Activated CD4-positive, alpha-beta T cell treated with anti-CD3 and anti-CD28 coated beads, Interleukin-2, amount 10 ng/mL, durations not matched to agents 24 days and 14 days (primary cell): ENCODE results near the gene CTPS2. TPM values are rescaled to one million over a fixed set of nuclear protein-coding genes. Genes with fewer than 3 reads are reported as not detected.

Experiments
- DNase-seq: peaks from one replicate; pipeline ENCODE4 v3.0.0; 2022
- H3K27ac Mint-ChIP-seq: one replicate; pipeline ENCODE4 v1.8.0; 2022; ENCODE audit warnings: mild to moderate bottlenecking, mixed read lengths
- H3K27me3 Mint-ChIP-seq: one replicate; pipeline ENCODE4 v1.8.0; 2022; ENCODE audit warnings: mixed read lengths
- H3K36me3 Mint-ChIP-seq: one replicate; pipeline ENCODE4 v1.8.0; 2022; ENCODE audit warnings: low read depth, mild to moderate bottlenecking, mixed read lengths
- H3K4me1 Mint-ChIP-seq: one replicate; pipeline ENCODE4 v1.8.0; 2021; ENCODE audit warnings: mixed read lengths
- H3K4me3 Mint-ChIP-seq: one replicate; pipeline ENCODE4 v1.8.0; 2022; ENCODE audit warnings: mild to moderate bottlenecking, moderate library complexity, mixed read lengths
- H3K9me3 Mint-ChIP-seq: one replicate; pipeline ENCODE4 v1.8.0; 2021; ENCODE audit warnings: mixed read lengths
- intact Hi-C: fragments of 100-400 bp; cut with micrococcal nuclease; formaldehyde crosslinking; loops from one replicate; pipeline ENCODE4 v1.15.1; 2023
- total RNA-seq: library from RNA; stranded (reverse); gene quantifications from 2 replicates; pipeline ENCODE4 v1.2.3, GENCODE V29; 2022

The CTPS2 gene
- total RNA-seq, 1 donor from 2014 or later: 6.6 TPM

DNA sequence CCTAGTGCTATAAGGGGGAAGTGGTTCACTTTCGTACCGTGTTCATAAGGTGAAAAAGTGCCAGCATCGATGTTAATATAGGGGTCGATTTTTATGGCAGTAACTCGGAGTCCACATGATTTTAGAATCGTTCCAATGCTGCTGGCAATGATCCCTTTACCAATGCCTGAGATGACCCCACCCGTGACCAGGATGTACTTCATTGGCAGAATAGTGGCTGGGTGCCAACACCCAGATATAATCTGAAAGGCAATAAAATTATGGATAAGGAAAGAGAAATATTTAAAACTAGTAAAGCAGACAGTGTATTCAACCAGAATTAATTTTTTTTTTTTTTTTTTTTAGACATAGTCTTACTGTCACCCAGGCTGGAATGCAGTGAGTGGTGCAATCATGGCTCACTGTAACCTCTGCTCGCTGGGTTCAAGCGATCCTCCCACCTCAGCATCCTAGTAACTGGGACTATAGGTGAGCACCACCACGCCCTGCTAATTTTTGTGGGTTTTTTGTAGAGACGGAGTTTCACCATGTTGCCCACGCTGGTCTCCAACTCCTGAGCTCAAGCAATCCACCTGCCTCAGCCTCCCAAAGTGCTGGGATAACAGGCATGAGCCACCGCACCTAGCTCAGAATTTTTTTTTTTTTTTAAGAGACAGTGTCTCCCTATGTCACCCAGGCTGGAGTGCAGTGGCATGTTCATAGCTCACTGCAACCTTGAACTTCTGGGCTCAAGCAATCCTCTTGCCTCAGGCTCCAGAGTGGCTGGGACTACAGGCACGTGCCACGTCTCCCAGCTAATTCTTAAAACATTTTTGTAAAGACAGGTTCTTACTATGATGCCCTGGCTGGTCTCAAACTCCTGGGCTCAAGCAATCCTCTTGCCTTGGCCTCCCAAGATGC, 9.5 kb downstream of the CTPS2 start:
- H3K4me3 Mint-ChIP-seq: no peak overlapping the region
- H3K36me3 Mint-ChIP-seq: no peaks in the 10 kb centered on the region
- intact Hi-C loops: no loop called here

DNA sequence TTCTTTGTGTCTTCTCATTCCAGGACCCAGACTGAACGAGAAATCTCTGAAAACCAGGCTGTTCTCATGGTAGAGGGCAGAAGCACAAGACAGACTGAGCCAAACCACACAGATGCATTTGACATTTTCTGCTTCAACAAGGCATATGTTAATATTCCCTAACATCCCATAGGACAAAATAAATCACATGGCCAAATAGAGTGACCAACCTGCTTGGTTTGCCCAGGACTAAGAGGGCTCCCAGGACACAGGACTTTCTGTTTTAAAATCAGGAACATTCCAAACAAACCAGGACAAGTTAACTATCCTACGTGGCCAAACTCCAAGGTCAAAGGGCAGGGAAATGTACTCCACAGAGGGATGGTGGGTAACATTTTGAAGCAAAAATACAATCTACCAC, 11.7 kb downstream of the CTPS2 start:
- Mint-ChIP-seq H3K9me3 (no peaks in the 10 kb centered on the region), H3K4me1 (no peaks in the 10 kb centered on the region), H3K36me3 (no peaks in the 10 kb centered on the region), H3K27me3 (no peaks in the 10 kb centered on the region), H3K4me3 (no peak overlapping the region), H3K27ac (no peak overlapping the region)
- DNase-seq: no peak
- intact Hi-C loops: no loop called here

More for the DNA sequence above, 9.5 kb downstream of the CTPS2 start:
- no peaks in the 10 kb centered on the region for H3K4me1 Mint-ChIP-seq
- no peak for DNase-seq
- H3K27me3 Mint-ChIP-seq: no peaks in the 10 kb centered on the region
- no peak overlapping the region for H3K27ac Mint-ChIP-seq
- H3K9me3 Mint-ChIP-seq: no peaks in the 10 kb centered on the region

DNA sequence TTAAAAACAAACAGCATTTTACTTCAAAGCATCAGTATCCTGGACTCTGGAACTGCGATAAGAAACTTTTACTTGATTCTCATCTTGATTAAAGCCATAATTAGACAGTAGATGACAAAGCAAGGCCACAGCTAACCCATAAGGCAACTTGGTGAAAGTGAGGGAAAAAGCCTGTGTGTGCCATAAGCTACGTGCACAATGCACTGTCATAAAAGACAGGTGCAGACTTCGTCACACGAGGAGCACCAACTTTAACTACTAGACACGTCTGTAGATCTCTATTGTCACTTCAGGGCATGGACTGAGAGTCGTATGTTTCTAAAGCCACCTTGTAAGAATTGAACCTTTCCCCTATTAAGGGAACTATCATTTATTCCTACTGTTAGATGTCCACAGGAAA, 13.1 kb downstream of the CTPS2 start:
- intact Hi-C loops: loop anchor here (10.0 kb wide), 2 partner anchors 265 to 1205 kb away; partner anchors contain the start of gene PIR
- no peaks in the 10 kb centered on the region for H3K36me3 Mint-ChIP-seq
- no peaks in the 10 kb centered on the region for H3K27me3 Mint-ChIP-seq
- H3K27ac Mint-ChIP-seq: no peak overlapping the region
- DNase-seq: no peak
- H3K9me3 Mint-ChIP-seq: no peaks in the 10 kb centered on the region
- no peaks in the 10 kb centered on the region for H3K4me1 Mint-ChIP-seq
- H3K4me3 Mint-ChIP-seq: no peak overlapping the region

DNA sequence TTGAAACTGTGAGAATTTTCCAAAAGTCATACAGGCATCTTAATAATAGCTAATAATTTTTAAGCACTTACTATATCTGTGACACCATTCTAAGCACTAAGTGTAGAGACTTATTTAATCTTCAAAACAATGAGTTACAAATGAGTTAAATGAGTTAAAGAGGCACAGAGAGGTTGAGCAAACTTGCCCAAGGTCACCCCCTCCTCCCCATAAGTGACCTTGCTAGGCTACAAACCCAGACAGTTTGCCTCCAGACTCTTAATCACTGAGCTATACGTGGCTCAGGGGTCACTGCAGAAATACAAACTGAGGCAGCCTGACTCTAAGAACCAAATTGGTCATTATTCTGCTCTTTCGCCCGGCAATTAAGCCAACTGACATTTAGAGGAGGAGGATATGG, 15.5 kb downstream of the CTPS2 start:
- intact Hi-C loops: loop anchor here (10.0 kb wide), 2 partner anchors 262 to 1202 kb away; partner anchors contain the start of gene PIR
- no peak for DNase-seq
- H3K4me3 Mint-ChIP-seq: no peak overlapping the region
- no peak overlapping the region for H3K27ac Mint-ChIP-seq
- H3K4me1 Mint-ChIP-seq: no peaks in the 10 kb centered on the region
- peaks cover 2% of the 10 kb centered on the region for H3K36me3 Mint-ChIP-seq
- H3K27me3 Mint-ChIP-seq: no peaks in the 10 kb centered on the region
- no peaks in the 10 kb centered on the region for H3K9me3 Mint-ChIP-seq

DNA sequence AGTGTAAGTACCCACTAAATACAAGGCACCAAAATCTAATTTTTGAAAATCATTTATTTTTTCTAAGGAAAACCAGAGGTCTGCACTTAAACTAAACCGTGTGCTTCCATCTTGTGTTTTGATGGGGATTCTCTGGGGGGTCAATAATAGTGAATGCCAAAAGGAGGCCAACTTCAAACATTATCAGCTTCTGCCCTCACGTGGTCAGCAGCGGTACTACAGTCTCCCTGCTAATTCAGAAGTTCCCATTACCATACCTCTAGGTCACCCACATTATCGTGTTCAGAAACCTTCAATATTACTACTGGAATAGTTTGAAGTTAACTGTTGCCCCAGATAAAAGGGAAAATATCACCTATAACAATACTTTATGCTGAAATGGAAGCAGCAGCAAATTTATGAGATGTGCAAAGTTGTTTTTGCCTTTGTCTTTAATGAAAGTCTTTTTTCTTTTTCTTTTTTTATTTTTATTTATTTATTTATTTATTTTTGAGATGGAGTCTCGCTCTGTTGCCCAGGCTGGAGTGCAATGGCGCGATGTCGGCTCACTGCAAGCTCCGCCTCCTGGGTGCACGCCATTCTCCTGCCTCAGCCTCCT, 17.3 kb downstream of the CTPS2 start:
- intact Hi-C loops: loop anchor here (10.0 kb wide), 2 partner anchors 260 to 1200 kb away; partner anchors contain the start of gene PIR
- H3K27me3 Mint-ChIP-seq: no peaks in the 10 kb centered on the region
- no peak overlapping the region for H3K27ac Mint-ChIP-seq
- peak; percentile 86 for DNase-seq
- H3K4me3 Mint-ChIP-seq: no peak overlapping the region
- H3K36me3 Mint-ChIP-seq: peaks cover 2% of the 10 kb centered on the region
- H3K9me3 Mint-ChIP-seq: no peaks in the 10 kb centered on the region
- H3K4me1 Mint-ChIP-seq: no peaks in the 10 kb centered on the region

DNA sequence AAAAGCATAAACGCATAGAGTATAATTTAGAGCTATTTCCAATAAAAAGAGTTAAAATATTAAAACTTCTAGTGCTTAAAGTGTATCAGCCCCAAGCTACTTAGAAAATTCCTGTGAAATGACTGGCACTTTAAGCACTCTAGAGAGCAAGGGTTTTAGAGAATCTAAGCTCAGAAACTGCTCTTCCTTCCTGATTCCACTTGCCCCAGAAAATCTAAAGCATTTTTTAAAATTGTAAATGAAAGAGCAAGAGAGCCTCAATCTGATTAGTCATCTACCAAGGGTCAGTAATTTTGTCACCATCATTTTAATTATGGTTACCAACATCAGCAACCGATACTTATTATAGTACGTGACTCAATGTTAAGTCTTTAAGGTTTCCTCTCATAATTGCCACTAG, 25.0 kb downstream of the CTPS2 start:
- Mint-ChIP-seq H3K4me3 (no peak overlapping the region), H3K36me3 (no peaks in the 10 kb centered on the region), H3K27ac (no peak overlapping the region), H3K27me3 (no peaks in the 10 kb centered on the region), H3K9me3 (no peaks in the 10 kb centered on the region), H3K4me1 (no peaks in the 10 kb centered on the region)
- DNase-seq: no peak
- intact Hi-C loops: no loop called here

DNA sequence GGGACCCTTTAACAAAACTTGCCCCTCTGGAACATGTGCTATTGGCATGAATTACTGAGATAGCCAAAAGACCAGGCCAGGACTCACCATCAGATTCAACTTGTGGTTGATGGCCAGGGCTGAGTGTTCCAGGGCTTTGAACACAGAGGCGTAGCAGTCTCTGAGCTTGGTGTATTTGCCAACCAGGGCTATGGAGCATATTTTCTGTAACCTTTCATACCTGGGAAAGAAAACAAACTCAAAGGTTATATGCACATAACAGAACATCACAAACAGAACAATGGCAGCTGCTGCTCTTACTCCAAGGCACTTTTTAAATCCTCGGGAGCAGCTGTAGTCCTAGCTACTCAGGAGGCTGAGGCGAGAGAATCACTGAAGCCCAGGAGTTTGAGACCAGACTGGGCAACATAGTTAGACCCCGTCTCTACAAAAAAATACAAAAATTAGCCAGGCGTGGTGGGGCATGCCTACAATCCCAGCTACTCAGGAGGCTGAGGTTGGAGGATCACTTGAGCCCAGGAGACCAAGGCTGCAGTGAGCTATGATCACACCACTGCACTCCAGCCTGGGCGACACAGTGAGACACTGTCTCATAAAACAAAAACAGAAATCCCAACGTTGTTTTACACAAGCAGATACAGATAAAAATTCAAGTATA, 29.3 kb downstream of the CTPS2 start:
- Mint-ChIP-seq H3K9me3 (no peaks in the 10 kb centered on the region), H3K27ac (no peak overlapping the region), H3K4me3 (no peak overlapping the region), H3K36me3 (peaks cover 6% of the 10 kb centered on the region), H3K4me1 (no peaks in the 10 kb centered on the region), H3K27me3 (no peaks in the 10 kb centered on the region)
- DNase-seq: no peak
- intact Hi-C loops: no loop called here

DNA sequence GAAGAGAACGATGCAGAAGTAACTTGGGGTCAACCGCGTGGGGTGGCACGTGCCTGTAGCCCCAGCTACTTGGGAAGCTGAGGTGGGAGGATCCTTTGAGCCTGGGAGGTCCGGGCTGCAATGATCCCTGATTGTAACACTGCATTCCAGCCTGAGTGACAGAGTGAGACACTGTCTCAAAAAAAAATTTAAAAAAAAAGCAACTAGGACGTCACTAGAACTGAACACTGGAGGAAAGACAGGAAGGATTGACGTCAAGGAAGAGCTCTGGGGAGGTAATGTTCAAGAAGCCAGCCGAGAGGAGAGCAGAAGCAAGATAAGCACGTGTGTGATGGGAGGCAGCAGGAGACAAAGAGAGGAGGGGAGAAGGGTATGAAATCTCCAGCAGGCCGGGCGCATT, 33.8 kb downstream of the CTPS2 start:
- Mint-ChIP-seq H3K27me3 (no peaks in the 10 kb centered on the region), H3K9me3 (no peaks in the 10 kb centered on the region), H3K4me1 (no peaks in the 10 kb centered on the region), H3K4me3 (no peak overlapping the region), H3K27ac (no peak overlapping the region), H3K36me3 (peaks cover 10% of the 10 kb centered on the region)
- intact Hi-C loops: loop anchor here (10.0 kb wide), 1 partner anchor 554 kb away; the partner anchor contains the start of gene GRPR
- DNase-seq: no peak

DNA sequence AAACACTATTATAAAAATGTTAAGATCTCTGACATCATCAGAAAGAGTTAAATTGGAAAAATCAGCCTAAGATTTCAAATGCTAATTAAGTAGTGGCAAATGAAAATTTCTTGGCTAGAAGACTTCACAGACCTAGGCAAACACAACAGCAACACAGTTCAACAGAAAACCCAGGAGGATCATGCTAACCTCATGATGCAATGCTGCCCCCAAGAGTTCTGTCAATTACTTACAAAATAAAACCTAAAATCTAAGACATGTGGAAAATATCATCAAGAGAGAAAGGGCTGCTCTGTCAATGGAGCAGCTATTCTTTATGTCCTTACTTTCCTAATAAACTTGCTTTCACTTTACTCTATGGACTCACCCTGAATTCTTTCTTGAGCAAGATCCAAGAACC, 41.5 kb downstream of the CTPS2 start:
- H3K36me3 Mint-ChIP-seq: peaks cover 2% of the 10 kb centered on the region
- no peaks in the 10 kb centered on the region for H3K9me3 Mint-ChIP-seq
- H3K4me3 Mint-ChIP-seq: no peak overlapping the region
- no peak overlapping the region for H3K27ac Mint-ChIP-seq
- H3K27me3 Mint-ChIP-seq: no peaks in the 10 kb centered on the region
- intact Hi-C loops: loop anchor here (2.0 to 10.0 kb wide), 2 partner anchors 226 to 546 kb away; partner anchors contain the start of gene GRPR
- peak; percentile 70 for DNase-seq
- no peaks in the 10 kb centered on the region for H3K4me1 Mint-ChIP-seq

DNA sequence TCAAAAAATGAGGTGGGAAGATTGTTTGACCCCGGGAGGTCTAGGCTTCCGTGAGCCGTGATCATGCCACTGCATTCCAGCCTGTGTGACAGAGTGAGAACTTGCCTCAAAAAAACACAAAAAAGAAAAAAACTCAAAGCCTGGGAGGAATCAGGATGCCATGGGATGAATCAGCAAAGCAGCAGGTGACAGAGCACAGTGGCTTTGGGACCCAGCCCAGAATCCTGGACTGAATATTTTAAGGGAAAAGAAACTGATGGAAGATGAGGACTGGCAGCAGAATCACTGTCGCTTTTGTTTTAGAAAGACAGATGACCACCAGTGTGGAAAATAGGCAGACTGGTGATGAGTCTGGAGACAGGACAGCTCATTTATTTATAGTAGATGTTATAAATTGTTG, 45.9 kb downstream of the CTPS2 start:
- intact Hi-C loops: no loop called here
- Mint-ChIP-seq H3K27ac (no peak overlapping the region), H3K4me3 (no peak overlapping the region), H3K36me3 (peaks cover 4% of the 10 kb centered on the region), H3K27me3 (no peaks in the 10 kb centered on the region), H3K9me3 (no peaks in the 10 kb centered on the region), H3K4me1 (no peaks in the 10 kb centered on the region)
- no peak for DNase-seq

DNA sequence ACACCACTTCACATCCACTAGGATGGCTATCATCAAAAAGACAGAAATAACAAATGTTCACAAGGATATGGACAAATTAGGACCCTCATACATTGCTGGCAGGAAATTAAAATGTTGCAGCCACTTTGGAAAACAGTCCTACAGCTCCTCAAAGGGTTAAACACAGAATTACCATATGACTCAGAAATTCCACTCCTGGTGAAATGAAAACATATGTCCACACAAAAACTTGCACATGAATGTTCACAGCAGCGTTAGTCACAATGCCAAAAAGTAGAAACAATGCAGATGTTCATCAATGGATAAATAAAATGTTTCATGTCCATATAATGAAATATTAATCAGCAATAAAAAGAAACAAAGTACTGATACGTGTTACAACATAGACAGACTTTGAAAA, 47.4 kb downstream of the CTPS2 start:
- no peaks in the 10 kb centered on the region for H3K9me3 Mint-ChIP-seq
- no peaks in the 10 kb centered on the region for H3K4me1 Mint-ChIP-seq
- H3K27ac Mint-ChIP-seq: no peak overlapping the region
- H3K27me3 Mint-ChIP-seq: no peaks in the 10 kb centered on the region
- peaks cover 4% of the 10 kb centered on the region for H3K36me3 Mint-ChIP-seq
- intact Hi-C loops: no loop called here
- H3K4me3 Mint-ChIP-seq: no peak overlapping the region
- no peak for DNase-seq

DNA sequence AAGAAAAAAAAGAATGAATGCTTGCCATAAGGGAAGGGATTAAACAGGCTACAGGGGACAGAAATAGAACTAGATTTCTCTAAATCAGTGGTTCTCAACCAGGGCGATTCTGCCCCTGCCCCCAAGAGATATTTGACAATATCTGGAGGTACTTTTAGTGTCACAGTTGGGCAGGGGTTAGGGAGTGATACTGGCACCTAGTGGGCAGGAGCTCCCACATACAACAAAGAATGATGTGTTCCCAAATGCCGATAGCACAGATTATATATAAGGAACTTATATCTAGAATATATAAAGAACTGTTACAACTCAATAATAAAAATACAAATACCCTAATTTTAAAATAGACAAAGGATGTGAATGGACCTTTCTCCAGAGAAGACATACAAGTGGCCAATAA, 47.8 kb downstream of the CTPS2 start:
- H3K36me3 Mint-ChIP-seq: peaks cover 4% of the 10 kb centered on the region
- H3K4me1 Mint-ChIP-seq: no peaks in the 10 kb centered on the region
- no peaks in the 10 kb centered on the region for H3K9me3 Mint-ChIP-seq
- H3K4me3 Mint-ChIP-seq: no peak overlapping the region
- intact Hi-C loops: no loop called here
- H3K27me3 Mint-ChIP-seq: no peaks in the 10 kb centered on the region
- no peak for DNase-seq
- no peak overlapping the region for H3K27ac Mint-ChIP-seq

DNA sequence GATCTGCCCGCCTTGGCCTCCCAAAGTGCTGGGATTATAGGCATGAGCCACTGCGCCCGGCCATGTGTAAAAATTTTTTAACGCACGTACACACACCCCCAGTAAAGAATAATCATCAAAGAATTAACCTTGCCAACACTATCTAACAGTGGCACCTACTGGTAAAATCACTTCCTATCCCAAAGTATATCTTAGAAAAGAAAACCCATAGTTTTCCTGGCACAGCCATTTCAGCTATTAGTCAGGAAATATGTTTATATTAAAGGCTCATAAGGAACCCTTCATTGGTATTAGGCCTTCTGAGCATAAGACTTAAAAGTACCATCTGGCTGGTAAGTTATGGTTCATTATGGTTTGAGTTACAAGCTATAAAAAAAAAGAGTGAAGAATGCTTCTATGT, 48.4 kb downstream of the CTPS2 start:
- Mint-ChIP-seq H3K9me3 (no peaks in the 10 kb centered on the region), H3K4me1 (no peaks in the 10 kb centered on the region), H3K27me3 (no peaks in the 10 kb centered on the region), H3K36me3 (peaks cover 4% of the 10 kb centered on the region), H3K4me3 (no peak overlapping the region), H3K27ac (no peak overlapping the region)
- intact Hi-C loops: no loop called here
- no peak for DNase-seq

DNA sequence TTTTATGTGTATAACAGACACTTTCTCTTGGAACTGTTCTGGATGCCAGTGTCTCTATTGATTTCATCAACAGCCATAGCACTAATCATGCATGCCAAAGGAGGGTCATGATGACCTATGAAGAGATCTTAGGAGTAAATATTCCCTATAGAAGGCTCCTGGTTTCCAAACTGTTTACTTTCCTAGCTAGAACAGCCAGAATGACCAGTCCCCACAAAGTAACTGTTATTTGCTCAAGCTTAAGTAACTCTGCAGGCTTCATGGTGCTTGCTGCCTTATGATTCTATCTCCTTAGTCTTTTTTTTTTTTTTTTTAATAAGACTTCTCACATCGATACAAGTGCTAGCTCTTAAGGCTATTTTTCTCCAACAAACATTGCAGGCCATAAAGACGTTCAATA, 50.1 kb downstream of the CTPS2 start:
- H3K4me3 Mint-ChIP-seq: no peak overlapping the region
- H3K36me3 Mint-ChIP-seq: peaks cover 4% of the 10 kb centered on the region
- no peak for DNase-seq
- no peaks in the 10 kb centered on the region for H3K4me1 Mint-ChIP-seq
- no peak overlapping the region for H3K27ac Mint-ChIP-seq
- H3K27me3 Mint-ChIP-seq: no peaks in the 10 kb centered on the region
- intact Hi-C loops: no loop called here
- H3K9me3 Mint-ChIP-seq: no peaks in the 10 kb centered on the region
